SH-SY5Y (cell line): ENCODE measurements around the gene NCAPD2.

ENCODE experiments used
- GATA2 ChIP-seq: IDR thresholded peaks from 2 replicates; pipeline ENCODE4 v1.6.1; 2011; ENCODE audit warnings: mild to moderate bottlenecking, low read depth, low read length
- GATA3 ChIP-seq: IDR thresholded peaks from 2 replicates; pipeline ENCODE4 v1.6.1; 2011; ENCODE audit warnings: low read depth, mild to moderate bottlenecking, low read length, moderate library complexity

Gene NCAPD2, protein sequence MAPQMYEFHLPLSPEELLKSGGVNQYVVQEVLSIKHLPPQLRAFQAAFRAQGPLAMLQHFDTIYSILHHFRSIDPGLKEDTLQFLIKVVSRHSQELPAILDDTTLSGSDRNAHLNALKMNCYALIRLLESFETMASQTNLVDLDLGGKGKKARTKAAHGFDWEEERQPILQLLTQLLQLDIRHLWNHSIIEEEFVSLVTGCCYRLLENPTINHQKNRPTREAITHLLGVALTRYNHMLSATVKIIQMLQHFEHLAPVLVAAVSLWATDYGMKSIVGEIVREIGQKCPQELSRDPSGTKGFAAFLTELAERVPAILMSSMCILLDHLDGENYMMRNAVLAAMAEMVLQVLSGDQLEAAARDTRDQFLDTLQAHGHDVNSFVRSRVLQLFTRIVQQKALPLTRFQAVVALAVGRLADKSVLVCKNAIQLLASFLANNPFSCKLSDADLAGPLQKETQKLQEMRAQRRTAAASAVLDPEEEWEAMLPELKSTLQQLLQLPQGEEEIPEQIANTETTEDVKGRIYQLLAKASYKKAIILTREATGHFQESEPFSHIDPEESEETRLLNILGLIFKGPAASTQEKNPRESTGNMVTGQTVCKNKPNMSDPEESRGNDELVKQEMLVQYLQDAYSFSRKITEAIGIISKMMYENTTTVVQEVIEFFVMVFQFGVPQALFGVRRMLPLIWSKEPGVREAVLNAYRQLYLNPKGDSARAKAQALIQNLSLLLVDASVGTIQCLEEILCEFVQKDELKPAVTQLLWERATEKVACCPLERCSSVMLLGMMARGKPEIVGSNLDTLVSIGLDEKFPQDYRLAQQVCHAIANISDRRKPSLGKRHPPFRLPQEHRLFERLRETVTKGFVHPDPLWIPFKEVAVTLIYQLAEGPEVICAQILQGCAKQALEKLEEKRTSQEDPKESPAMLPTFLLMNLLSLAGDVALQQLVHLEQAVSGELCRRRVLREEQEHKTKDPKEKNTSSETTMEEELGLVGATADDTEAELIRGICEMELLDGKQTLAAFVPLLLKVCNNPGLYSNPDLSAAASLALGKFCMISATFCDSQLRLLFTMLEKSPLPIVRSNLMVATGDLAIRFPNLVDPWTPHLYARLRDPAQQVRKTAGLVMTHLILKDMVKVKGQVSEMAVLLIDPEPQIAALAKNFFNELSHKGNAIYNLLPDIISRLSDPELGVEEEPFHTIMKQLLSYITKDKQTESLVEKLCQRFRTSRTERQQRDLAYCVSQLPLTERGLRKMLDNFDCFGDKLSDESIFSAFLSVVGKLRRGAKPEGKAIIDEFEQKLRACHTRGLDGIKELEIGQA (N-terminal part only)

DNA sequence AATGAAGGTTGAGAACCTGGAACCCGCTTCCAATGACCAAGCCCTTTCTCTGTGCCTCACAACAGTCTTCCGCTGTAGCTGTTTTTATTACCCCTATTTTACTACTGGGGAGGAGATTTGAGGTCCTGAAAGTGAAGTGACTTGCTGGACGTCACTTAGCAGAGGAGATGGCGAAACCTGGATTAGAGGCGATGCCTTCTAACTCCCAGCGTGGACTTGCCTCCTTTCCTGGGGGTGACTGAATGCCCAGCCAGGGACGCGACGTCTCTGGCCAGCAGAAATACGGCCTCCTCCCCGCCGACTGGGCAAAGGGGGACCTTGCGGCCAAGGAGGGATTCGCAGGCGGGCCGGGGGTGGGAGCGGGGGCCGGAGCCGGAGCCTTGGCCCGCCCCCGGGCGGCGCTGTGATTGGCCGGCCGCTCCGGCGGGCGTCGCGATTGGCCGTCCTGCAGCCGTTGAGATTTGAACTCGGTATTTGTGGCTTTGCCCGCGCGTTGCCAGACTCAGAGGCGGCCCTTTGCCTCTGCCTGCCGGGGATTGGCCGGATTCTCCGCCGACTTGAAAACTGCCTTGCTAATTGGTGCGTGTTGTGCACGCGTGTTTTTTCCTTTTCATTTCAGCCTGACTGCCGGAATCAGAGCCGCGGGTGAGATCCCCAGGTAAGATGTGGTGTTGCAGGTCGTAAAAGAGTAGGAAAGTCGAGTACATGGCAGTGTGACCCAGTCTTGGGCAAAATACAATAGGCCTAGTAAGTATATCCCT is at the start of gene NCAPD2:
NCAPD2 (plus strand) TSS at position 606 of the 761 bp plus-strand sequence. CDS start 997 bp downstream, outside the sequence.
- no peak for TF ChIP-seq GATA3
- TF ChIP-seq GATA2: 0 out of 2 replicates have a peak, but pooled peaks have one; percentile 26

DNA sequence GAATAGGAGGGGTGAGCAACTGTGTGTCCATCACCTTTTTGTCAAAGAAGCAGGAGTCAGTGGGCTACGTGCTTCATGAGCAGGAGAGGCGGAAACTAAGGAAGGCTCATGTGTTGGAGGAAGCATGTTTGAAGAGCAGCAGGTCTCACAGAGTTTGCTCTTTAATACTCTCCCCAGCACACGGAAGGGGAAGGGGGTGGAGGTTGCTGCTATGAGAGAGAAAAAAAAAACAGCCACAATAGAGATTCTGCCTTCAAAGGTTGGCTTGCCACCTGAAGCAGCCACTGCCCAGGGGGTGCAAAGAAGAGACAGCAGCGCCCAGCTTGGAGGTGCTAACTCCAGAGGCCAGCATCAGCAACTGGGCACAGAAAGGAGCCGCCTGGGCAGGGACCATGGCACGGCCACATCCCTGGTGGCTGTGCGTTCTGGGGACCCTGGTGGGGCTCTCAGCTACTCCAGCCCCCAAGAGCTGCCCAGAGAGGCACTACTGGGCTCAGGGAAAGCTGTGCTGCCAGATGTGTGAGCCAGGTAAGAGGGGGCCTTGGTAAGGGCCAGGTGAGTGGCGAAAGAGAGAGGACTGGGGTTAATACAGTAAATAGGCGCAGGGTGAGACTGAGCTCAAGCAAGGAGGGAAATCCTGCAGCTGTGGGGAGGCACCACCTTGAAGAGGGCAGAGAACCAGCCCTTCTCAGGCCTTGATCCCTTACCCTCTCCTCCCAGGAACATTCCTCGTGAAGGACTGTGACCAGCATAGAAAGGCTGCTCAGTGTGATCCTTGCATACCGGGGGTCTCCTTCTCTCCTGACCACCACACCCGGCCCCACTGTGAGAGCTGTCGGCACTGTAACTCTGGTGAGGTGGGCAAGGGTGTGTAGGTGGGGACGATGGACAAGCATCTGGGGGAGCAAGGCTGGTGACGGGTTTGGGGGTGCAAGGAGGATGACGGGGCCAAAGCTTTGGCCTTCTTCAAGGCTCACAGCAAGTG is 48.9 kb upstream of the NCAPD2 start, which contains the start of gene CD27:
CD27 (plus strand) TSS at position 252 of the 985 bp plus-strand sequence; CDS start at position 393, 141 bp downstream.
- no peak for TF ChIP-seq GATA2
- TF ChIP-seq GATA3: no peak

DNA sequence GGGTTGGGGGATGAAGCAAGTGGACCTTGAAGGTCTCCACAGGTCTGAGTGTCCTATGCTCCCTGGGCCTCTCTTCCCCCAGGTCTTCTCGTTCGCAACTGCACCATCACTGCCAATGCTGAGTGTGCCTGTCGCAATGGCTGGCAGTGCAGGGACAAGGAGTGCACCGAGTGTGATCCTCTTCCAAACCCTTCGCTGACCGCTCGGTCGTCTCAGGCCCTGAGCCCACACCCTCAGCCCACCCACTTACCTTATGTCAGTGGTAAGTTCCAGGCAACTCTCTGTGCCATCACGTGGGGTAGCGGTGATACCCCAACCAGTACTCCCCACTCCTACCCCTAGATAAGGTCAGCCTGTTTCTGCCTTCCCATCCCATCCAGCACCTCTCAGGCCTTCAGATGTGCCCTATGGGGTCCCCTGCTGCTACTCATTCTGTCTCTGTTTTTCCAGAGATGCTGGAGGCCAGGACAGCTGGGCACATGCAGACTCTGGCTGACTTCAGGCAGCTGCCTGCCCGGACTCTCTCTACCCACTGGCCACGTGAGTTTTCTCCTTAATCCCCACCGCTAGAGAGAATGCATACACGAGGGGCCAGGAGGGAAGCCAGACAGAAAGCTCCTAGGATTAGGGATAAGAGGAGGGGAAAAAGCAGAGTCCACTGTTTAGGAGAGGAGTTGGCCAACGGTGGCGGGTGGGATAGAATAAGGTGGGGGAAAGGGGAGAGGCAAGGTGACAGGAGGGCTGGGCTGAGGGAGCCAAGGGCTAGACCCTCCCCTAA is 43.6 kb upstream of the NCAPD2 start:
- TF ChIP-seq GATA3 (no peak), GATA2 (no peak)

DNA sequence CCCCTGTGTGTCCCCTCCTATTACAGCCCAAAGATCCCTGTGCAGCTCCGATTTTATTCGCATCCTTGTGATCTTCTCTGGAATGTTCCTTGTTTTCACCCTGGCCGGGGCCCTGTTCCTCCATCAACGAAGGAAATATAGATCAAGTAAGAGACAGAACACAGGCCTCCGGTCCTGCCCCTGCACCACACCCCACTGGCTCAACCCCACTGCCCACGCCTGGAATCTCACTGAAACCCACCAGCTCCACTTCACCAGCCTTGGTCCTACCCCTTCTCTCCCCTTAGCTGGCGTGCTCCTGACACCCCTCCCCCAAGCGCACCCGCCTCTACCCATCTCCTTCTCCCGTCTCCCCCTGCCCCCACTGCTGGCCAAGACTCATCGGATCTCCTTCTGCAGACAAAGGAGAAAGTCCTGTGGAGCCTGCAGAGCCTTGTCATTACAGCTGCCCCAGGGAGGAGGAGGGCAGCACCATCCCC is 43.0 kb upstream of the NCAPD2 start:
- TF ChIP-seq GATA2 (no peak), GATA3 (no peak)

DNA sequence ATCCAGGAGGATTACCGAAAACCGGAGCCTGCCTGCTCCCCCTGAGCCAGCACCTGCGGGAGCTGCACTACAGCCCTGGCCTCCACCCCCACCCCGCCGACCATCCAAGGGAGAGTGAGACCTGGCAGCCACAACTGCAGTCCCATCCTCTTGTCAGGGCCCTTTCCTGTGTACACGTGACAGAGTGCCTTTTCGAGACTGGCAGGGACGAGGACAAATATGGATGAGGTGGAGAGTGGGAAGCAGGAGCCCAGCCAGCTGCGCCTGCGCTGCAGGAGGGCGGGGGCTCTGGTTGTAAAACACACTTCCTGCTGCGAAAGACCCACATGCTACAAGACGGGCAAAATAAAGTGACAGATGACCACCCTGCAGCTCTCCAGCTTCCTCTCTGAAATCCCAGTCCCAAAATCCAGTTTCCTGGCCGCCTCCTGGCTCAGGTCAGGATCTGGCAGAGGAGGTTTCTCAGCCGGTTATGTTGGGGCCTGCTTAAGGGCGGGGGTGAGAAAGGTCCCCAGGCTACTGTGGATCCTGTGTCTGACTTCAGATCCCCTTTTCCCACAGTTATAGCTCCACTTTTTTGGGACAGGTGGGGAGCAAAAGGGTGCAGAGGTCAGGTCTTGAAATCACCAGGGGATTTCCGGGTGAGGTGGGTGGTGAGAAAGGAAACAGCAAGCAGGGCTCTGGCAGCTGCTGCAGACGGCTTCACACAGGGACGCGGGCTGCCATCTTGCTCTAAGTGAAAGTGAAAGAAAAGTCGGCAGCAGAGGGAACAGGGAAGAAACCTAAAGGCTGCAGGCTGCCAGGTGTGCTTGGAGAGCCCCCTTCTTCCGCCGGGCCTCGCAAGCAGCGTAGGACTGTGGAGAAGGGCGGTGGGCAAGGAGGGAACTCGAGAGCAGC is 42.3 kb upstream of the NCAPD2 start, which contains the start of gene TAPBPL:
TAPBPL (plus strand) TSS at position 695 of the 897 bp plus-strand sequence. CDS start 207 bp downstream, outside the sequence.
- TF ChIP-seq GATA3: no peak
- TF ChIP-seq GATA2: no peak

DNA sequence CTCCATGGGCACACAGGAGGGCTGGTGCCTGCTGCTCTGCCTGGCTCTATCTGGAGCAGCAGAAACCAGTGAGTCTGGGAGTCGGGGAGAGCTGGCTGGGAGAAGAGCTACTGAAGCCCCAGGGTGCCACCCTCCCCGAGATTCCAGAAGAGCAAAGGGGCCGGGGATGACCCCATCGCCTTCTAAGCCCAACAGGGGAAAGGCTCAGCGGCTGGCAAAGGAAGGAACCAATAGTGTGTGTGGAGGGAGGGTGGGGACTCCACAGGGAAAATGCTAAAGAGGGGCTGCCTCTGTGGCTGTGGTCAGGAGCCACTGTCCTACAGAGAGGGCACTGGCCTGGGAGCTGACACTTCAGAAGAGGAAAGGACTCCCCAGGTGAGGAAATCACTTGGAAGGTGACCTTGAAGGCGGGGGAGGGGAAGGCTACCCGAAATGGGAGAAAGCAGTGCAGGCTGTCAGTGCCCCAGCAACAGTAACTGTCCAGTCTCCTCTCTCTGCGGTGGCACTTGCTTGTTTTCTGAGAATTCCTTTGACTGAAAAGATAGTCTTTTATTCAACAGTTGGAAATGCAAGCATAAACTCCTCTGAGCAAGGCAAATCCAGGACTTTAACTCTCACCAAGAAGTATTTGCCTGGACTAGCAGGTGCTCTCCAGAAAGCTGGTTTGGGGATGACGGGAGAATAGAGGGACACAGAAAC is 41.5 kb upstream of the NCAPD2 start:
- TF ChIP-seq GATA2: no peak
- TF ChIP-seq GATA3: no peak

DNA sequence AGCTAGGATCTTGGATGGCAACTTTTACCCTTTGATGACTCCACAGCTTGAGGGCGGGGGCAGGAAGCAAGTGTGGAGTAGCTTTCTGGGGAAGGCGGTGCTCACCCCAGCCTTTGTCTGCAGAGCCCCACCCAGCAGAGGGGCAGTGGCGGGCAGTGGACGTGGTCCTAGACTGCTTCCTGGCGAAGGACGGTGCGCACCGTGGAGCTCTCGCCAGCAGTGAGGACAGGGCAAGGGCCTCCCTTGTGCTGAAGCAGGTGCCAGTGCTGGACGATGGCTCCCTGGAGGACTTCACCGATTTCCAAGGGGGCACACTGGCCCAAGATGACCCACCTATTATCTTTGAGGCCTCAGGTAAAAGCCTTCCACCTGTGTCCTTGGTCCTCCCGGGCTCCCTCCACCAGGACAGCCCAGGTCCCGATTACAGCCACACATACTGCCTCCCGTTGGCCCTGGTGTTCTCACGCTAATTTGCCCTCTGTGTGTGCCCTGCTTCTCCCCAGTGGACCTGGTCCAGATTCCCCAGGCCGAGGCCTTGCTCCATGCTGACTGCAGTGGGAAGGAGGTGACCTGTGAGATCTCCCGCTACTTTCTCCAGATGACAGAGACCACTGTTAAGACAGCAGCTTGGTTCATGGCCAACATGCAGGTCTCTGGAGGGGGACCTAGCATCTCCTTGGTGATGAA is 40.8 kb upstream of the NCAPD2 start:
- no peak for TF ChIP-seq GATA2
- no peak for TF ChIP-seq GATA3

DNA sequence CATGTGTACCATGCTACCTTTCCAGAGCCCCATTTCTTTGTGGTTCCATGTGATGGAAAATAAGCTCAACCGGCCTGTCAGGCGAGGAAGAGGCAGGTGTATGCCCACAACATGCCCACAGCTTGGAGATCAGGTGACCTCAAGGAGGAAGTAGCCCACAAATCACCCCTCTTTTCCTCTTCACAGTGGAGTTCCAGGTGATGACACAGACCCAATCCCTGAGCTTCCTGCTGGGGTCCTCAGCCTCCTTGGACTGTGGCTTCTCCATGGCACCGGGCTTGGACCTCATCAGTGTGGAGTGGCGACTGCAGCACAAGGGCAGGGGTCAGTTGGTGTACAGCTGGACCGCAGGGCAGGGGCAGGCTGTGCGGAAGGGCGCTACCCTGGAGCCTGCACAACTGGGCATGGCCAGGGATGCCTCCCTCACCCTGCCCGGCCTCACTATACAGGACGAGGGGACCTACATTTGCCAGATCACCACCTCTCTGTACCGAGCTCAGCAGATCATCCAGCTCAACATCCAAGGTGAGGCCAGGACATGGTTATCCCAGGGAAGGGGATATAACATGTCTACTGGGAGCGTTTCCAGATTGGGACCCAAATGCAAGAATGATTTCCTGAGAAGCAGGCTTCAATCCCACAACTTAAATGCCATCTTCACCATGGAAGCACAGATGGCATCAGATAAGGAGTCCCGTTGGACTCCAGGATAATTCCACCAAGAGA is 36.5 kb upstream of the NCAPD2 start:
- no peak for TF ChIP-seq GATA2
- no peak for TF ChIP-seq GATA3
